DMS79 (cell line): ENCODE results near the gene ZNF28.
"Not testable (repeated sequence)": the region's sequence is repeated elsewhere in the genome, so short reads cannot be mapped to it uniquely, and the experiment has no call there.

Experiments
- DNase-seq: peaks from one replicate; lab custom pipeline; 2025; lab: John Stamatoyannopoulos, UW

ZNF28 gene

DNA sequence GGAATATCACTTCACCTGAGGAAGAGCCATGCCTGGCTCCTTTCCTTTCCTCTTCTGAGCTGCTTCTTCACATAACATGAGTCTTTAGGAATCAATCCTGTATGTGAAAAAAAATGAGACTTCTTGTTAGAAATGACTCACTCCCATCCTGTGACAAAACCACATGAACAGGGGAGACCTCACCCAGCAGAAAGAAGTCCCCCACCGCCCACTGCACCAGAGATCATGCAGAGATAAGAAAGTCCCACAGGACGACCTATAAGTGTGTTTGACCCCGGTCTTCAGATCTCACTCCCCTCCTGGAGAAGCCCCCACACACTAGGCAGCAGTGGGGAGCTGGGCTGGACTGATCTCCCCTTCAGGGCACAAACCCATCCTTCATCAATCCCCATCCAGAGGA lies 42.6 kb downstream of the ZNF28 start:
- no peak for DNase-seq

DNA sequence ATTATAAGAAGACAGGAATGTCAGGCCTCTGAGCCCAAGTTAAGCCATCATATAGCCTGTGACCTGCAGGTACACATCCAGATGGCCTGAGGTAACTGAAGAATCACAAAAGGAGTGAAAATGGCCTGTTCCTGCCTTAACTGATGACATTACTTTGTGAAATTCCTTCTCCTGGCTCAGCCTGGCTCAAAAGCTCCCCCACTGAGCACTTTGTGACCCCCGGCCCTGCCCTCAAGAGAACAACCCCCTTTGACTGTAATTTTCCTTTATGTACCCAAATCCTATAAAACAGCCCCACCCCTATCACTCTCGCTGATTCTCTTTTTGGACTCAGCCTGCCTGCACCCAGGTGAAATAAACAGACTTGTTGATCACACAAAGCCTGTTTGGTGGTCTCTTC lies 65.0 kb downstream of the ZNF28 start:
- not testable (repeated sequence) for DNase-seq

DNA sequence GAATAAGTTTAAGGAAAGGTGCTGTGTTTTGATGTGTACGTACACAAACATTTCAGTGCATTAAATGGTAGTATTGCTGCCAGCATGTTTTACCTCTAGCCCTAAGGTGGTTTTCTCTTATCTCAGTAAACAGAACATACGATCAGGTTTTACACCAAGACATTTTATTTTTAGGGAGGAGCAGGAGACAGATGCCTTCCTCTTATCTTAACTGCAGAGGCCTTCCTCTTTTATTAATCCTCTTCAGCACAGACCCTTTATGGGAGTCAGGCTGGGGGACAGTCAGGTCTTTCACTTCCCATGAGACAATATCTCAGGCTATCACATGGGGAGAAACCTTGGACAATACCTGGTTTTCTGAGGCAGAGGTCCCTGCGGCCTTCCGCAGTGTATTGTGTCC lies 71.7 kb downstream of the ZNF28 start:
- DNase-seq = no peak

DNA sequence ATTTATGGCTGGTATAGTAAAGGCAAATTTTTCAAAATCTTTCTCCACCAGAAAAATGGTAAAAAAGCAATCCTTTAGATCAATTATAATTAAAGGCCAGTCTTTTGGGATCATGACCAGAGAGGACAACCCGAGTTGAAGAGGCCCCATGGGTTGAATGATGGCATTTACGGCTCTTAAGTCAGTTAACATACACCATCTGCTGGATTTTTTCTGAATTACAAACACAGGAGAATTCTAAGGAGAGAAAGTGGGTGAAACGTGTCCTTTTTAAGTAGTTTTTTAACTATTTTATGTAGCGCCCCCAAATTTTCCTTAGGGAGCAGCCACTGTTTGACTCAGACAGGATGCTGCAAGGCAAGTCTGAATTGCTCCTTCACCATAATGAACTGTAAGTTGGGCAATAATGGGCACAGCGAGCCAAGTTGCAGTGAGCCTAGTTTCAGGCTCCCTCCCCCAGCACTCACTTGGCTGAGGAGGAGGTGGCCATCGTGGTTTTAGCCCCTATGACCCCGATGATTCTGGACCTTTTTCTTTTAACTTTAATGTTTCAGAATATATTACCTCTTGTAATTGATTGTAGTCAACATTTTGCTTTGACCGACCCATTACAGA lies 73.0 kb downstream of the ZNF28 start:
- no peak for DNase-seq
